ENCODE results near the gene PSMB2.
"Not testable (repeated sequence)": the region's sequence is repeated elsewhere in the genome, so short reads cannot be mapped to it uniquely, and the experiment has no call there.

The PSMB2 gene

DNA sequence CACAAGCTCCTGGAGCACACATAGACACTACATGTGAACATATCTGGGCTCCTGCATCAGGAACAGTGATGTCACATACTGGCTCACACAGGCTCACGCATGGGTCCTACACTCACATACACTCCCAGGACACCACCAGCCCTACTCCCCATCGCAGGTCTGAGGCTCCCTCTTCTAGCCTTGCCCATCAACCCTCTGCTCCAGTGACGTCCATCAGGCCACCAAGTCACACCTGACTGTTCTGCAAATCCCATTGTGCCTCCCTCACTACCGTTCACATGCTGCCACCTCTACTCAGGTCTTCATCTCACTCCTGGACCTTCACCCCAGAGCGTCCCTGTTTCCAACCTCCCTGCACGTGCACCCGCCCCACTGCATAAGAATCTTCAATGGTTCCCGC is 50.1 kb downstream of the PSMB2 start:
- no peak for DNase-seq

GRCh38 chr1:35590476-35591040 is 50.8 kb downstream of the PSMB2 start:
- no peak for DNase-seq

- DNase-seq = no peak
Measured at GRCh38 chr1:35589516-35590427, 51.6 kb downstream of the PSMB2 start.

DNA sequence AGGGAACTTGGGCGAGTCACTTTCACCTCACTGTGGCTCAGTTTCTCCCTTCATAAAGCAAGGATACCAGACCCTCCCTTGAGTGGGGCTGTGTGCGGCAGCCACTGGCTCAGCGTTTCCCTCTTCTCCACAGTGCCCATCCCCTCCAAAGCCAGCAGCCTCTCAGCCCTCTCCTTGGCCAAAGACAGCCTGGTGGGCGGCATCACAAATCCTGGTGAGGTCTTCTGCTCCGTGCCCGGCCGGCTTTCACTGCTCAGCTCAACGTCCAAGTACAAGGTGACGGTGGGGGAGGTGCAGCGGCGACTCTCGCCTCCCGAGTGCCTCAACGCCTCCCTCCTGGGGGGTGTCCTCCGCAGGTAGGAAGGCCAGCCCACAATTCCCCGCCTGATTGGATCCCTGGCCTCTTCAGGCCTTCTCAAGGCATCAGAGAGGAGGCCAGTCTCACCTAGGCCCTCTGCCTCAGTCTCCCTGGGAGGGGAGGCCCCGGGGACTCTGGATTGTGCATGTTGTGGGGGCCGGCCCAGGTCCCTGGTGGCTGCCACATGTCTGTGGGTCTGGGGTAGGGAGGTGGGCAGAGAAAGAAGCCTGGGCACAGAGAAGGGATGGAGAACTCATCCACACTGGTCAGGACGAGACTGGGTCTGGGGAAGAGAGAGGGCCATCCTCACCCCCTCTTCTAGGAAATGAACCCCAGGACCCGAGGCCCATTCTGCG is 53.0 kb downstream of the PSMB2 start:
- DNase-seq = no peak

- DNase-seq = no peak
Measured at GRCh38 chr1:35587736-35588135, 53.6 kb downstream of the PSMB2 start.

- no peak for DNase-seq
Measured at GRCh38 chr1:35586808-35587207, 54.5 kb downstream of the PSMB2 start.

DNA sequence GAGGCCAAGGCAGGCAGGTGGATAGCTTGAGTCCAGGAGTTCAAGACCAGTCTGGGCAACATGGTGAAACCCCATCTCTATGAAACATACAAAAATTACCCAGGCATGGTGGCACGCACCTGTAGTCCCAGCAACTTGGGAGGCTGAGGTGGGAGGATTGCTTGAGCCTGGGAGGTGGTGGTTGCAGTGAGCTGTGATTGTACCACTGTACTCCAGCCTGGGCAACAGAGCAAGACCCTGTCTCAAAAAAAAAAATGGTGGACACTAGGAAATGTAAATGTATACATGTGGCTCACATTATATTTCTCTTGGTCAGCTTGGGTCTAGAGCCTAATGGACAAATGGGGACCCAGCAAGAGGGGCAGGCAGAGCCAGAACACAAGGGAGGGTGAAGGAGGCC is 55.5 kb downstream of the PSMB2 start:
- not testable (repeated sequence) for DNase-seq

GRCh38 chr1:35585281-35585680 is 56.0 kb downstream of the PSMB2 start:
- DNase-seq = no peak

DNA sequence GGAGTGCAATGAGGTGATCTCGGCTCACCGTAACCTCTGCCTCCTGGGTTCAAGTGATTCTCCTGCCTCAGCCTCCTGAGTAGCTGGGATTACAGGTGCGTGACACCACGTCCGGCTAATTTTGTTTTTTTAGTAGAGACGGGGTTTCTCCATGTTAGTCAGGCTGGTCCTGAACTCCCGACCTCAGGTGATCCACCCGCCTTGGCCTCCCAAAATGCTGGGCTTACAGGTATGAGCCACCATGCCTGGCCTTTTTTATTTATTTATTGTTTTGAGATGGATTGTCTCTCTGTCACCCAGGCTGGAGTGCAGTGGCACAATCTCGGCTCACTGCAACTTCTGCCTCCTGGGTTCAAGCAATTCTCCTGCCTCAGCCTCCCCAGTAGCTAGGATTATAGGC is 59.7 kb downstream of the PSMB2 start:
- DNase-seq = not testable (repeated sequence)

DNA sequence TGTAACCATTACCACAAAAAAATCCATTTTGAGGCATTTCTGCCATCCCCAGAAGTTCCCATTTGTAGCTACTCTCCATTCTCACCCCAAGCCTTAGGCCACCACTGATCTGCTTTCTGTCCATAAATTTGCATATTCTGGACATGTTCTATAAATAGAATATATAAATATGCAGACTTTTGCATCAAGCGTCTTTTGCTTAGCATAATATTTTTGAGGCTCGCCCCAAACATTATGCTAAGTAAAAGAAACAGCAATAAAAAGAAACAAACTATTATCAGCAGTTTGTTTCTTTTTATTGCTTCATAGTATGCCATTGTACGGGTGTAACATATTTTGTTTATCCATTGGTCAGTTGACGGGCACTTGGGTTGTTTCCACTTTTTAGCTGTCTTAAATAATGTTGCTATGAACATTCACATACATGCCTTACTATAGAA is 60.4 kb downstream of the PSMB2 start:
- DNase-seq = no peak

DNA sequence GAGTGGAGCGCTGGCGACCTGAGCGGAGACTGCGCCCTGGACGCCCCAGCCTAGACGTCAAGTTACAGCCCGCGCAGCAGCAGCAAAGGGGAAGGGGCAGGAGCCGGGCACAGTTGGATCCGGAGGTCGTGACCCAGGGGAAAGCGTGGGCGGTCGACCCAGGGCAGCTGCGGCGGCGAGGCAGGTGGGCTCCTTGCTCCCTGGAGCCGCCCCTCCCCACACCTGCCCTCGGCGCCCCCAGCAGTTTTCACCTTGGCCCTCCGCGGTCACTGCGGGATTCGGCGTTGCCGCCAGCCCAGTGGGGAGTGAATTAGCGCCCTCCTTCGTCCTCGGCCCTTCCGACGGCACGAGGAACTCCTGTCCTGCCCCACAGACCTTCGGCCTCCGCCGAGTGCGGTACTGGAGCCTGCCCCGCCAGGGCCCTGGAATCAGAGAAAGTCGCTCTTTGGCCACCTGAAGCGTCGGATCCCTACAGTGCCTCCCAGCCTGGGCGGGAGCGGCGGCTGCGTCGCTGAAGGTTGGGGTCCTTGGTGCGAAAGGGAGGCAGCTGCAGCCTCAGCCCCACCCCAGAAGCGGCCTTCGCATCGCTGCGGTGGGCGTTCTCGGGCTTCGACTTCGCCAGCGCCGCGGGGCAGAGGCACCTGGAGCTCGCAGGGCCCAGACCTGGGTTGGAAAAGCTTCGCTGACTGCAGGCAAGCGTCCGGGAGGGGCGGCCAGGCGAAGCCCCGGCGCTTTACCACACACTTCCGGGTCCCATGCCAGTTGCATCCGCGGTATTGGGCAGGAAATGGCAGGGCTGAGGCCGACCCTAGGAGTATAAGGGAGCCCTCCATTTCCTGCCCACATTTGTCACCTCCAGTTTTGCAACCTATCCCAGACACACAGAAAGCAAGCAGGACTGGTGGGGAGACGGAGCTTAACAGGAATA is 64.0 kb downstream of the PSMB2 start:
- DNase-seq = peak; percentile 60 to 91

DNA sequence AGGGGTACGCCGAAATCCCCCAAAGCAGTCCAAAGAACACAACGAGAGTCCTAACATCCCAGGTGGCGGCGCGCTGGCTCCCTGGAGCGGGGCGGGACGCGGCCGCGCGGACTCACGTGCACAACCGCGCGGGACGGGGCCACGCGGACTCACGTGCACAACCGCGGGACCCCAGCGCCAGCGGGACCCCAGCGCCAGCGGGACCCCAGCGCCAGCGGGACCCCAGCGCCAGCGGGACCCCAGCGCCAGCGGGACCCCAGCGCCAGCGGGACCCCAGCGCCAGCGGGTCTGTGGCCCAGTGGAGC is 64.6 kb downstream of the PSMB2 start:
- DNase-seq = not testable (repeated sequence)

- DNase-seq = no peak
Measured at GRCh38 chr1:35576061-35576765, 65.1 kb downstream of the PSMB2 start.

- no peak for DNase-seq
Measured at GRCh38 chr1:35575416-35575958, 65.8 kb downstream of the PSMB2 start.

DNA sequence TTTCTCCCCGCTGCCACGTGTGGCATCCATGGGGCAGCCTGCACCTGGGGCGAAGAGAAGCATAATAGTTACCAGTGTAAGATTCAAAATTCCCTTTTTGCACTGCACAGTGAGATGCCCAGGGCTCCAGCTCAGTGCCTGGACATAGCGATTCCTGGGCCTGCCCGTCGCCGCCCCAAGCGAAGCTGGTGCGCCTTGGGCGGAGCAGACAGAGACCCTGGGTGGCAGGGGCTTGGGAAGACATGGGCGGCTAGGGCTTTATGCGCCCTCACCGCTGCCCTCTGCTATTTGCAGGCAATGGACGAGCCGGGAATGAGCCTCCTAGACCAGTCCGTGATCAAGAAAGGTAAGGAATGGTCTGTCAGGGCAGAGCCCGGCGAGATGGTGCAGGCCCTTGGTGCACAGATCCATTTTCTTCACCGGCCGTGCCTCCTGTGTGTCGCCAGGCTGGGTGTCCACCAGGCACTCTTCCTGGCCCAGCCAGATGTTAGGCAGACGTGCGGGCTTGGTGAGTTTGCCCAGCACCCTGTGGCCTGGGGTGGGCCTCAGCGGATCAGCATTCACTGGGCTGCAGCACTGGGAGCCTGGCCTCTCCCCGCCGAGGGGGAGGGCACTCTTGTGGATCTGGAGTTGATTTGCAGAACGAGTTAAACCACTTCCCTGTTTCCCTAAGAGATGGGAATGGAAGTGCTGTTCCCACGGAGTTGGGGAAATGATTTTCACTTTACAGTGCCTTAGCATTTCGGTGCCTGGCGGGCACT is 66.5 kb downstream of the PSMB2 start:
- no peak for DNase-seq

- DNase-seq = no peak
Measured at GRCh38 chr1:35574125-35574654, 67.1 kb downstream of the PSMB2 start.

- no peak for DNase-seq
Measured at GRCh38 chr1:35573198-35574124, 67.9 kb downstream of the PSMB2 start, which contains the start of gene TFAP2E. TSS of gene TFAP2E (plus strand) at chr1:35573314. CDS start at chr1:35573578, 264 bp downstream.

GRCh38 chr1:35572296-35572695 is 69.0 kb downstream of the PSMB2 start:
- DNase-seq = no peak

DNA sequence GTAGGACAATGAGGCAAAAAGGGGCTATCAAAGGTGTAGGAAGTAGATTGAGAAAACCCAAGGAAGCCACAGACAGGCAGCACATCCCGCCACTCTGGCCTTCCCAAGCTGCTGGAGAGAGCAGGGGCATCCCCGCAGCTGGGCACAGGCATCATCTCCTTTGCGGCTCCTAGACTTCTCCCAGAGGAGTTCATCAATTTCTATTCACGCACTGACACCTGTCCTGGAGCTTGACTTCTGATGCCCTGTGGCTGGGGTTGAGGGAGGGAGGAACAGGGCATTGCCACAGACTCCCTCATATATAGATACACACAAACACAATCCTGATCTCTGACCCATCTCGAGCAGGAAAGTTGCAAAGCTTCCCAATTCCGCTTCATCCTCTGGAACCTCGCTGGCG is 70.1 kb downstream of the PSMB2 start:
- DNase-seq = no peak
